SK-N-SH treated with all-trans-retinoic acid at 6 μM for 48 hours (cell line): Measurements from ENCODE around the gene MZT2A.
"Not testable (repeated sequence)": the region's sequence is repeated elsewhere in the genome, so short reads cannot be mapped to it uniquely, and the experiment has no call there.

Experiments used
- ATAC-seq: fragments of 200-7000 bp; cut with Tn5 transposase; 3 replicates; pipeline ENCODE4 v1.9.1; 2020; ENCODE audit warnings: mild to moderate bottlenecking, moderate library complexity

MZT2A gene

GRCh38 chr2:131440742-131441468, 51.3 kb downstream of the MZT2A start:
- not testable (repeated sequence) for ATAC-seq
